G401.6 (cell line): ENCODE measurements around the gene F2RL2.

Experiments
- FAIRE-seq: peaks from 2 replicates; lab custom pipeline; 2012; peaks lifted over from hg19 to GRCh38; lab: Jason Lieb, UNC

F2RL2 gene, protein sequence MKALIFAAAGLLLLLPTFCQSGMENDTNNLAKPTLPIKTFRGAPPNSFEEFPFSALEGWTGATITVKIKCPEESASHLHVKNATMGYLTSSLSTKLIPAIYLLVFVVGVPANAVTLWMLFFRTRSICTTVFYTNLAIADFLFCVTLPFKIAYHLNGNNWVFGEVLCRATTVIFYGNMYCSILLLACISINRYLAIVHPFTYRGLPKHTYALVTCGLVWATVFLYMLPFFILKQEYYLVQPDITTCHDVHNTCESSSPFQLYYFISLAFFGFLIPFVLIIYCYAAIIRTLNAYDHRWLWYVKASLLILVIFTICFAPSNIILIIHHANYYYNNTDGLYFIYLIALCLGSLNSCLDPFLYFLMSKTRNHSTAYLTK

DNA sequence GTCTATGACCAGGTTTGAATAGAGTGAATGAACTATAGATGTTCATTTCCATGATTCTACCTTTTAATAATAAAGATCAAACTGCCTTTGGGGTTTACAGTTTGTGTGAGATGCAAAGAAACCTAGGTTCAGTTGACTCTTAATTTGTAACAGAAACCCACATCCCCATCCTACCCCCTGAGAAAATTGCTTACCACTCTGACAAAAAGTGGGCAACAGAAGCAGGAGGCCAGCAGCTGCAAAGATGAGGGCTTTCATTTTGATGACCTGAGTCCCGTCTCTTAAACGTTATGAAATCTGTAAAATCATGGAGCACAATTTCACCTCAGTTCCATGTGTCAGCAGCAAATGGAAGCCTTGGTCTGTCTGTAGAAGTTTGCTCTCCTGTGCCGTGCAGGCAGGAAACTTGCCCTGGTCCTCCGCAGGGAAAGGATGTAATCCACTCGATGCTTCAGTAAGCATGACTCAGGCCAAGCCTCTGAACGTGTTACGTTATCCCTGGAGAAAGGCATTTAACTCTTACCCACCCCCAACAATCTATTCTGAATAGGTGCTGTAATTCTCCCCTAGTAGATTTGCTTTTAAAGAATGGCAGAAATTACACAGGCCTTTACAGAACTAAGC is at the start of gene F2RL2:
TSS of gene F2RL2 (minus strand) at position 431 of the 624 bp plus-strand sequence. CDS start at position 258, 173 bp downstream.
- peak; percentile 99 for FAIRE-seq

DNA sequence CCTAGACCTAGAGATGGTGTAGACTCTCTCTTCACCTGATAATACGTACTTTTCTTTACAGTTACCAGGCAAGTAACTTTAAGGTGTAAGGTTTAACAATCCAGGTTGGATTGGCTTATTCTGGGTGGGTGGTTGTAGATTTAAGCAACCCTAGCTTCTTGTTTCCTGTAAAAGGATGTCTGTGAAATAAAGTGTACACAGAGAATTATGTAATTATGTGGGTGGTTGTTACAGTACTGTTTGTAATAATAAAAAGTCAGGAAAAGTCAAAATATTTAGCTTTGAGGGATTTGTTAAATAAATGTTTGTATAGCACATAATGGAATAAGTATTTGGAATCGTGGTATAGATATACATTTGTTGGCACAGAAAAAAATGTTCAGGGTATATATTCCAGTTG is 49.0 kb upstream of the F2RL2 start:
- peak; percentile 67 for FAIRE-seq

DNA sequence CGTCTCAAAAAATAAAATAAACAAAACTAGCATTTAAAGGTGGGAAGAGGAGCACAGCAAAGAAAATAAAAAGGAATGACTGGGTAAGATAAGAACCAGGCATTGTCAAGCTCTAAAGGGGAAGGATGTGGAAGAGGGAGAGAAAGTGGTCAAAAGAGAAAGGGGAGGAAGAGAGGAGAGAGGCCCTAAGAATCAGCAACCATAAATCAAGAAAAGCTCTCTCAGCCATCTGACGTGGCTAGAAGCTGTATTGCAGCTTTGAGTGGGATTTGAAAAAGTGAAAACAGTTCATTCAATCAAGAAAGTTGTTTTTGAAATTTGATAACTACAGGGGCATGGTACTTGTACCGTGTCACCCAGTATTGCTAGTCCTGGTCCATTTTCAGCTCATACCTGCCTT is 47.3 kb upstream of the F2RL2 start:
- FAIRE-seq: peak; percentile 56

DNA sequence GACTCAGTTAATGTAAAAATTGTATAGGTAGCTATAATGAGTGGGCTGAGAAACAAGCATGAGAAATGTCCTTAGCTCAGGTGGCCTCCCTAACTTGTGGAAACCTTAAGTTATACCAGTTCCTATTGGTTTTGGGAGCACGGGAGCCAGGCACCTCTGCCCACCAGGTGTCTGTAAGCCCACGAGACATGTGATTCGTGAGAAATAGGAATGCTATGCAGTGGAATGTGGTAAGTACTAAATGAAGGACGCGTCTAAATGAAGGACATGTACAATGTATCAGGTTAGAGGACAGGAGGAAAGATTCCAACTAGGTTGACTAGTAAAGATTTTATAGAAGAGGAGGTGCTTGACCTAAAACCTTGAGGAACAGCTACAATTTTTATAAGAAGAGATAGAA is 46.0 kb upstream of the F2RL2 start:
- FAIRE-seq: peak; percentile 99

DNA sequence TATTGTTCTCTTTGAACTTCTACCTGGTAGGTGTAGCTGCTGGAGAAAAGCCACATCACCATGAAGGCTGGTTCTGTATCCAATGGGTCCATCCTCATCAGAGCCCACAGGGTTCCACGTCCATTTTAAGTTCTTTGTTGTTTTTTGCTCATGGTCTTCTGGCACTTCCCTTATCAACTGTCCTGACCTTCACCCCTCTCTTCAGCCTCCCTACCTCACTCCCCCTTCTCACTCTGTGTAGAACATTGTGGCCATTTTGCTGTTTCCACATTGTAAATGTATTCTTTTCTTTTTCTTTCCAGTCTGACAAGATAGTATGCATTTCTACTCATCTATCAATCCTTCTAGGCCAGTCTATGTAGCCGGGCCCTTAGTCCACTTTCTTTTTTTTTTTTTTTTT is 44.3 kb upstream of the F2RL2 start:
- no peak for FAIRE-seq

DNA sequence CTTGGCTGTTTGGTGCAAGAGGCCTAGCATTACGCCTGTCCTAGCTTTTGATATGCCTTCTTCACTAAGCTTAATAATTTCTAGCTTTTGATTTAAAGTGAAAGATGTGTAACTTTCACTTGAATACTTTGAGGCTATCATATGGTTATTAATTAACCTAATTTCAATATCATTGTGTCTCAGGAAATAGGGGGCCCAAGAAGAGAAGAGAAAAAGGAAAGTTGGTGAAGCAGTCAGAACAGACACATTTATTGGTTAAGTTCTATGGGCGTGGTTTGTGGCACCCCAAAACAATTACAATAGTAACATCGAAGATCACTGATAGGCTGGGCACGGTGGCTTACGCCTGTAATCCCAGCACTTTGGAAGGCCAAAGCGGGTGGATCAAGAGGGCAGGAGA is 40.9 kb upstream of the F2RL2 start:
- no peak for FAIRE-seq

DNA sequence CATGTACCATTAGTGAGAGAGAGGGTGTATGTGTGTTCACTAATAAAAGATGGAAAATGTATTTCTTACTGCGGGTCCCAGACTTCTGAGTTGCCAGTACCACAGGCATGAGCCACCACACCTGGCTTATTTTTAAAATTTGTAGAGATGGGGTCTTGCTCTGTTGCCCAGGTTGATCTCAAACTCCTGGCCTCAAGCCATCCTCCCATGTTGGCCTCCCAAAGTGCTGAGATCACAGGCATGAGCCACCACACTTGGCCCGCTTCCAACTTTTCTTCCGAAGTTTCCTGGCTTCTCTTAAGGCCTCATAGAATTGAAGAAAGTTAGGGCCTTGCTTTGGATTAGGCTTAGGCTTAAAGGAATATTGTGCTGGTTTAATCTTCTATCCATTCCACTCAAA is 40.4 kb upstream of the F2RL2 start:
- no peak for FAIRE-seq

DNA sequence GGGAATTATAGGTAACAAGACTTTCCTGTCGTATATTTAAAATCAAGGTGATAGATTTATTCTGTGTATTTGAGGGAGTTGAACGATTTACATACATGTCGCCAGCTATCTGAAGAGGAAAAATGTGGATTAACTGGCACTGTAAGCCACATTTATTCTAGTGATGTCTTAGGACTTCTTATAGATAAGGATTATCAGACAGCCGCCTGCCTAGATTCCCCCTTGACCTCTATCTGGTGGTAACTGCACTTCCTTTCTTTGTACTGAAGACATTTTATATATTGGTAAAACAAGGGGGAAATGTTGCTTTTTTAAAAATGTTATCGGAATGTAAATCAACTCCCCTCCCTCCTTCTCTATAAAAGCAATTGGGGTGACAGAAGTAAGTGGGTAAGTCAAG is 39.3 kb upstream of the F2RL2 start:
- no peak for FAIRE-seq

DNA sequence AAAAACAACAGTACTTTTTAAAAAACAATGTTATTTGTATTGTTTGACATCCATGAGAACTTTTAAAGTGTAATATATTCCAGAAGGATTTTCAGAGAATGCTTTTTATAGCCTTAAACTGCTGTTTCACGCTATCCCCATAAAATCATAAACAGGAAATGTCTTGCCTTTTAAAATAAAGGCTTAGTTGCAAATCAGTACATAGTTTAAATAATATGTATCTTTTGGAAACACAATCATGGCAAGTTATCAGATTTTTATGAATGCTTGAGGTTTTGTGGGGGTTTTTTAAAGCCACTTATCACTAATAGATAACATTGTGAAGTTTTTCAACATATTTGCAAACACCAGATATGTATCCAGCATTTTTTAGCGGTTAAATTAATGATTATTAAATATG is 37.2 kb upstream of the F2RL2 start:
- peak; percentile 91 for FAIRE-seq

DNA sequence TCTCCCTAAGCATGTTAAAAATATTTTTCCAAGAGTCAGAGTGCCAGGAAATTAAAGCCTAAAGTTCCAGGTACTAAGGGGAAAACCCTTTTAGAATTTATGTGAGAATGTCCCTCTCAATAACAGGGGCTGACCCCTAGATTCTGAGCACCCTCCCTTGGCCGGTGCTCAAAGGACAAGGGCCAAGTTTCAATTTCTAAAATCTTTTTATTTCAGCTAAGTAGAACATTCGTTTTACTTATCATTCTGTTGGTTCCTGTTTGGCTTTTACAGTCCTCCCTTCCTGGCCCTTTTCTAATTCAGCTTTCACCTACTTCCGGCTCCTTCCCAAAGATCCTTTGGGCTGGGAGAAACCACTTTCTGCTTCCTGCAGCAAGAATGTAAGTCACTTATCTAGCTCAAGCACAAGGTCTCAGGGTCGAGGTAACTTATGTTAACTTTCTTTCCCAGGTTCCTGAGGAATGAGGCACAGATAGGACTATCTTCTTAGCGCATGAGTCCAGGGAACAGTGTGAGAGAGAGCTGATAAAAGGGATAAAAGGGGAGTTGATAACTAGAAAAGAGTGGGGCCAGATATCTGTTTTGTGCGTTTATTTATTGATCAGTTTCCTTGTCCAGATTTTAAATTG is 34.6 kb upstream of the F2RL2 start:
- FAIRE-seq: peak; percentile 88

DNA sequence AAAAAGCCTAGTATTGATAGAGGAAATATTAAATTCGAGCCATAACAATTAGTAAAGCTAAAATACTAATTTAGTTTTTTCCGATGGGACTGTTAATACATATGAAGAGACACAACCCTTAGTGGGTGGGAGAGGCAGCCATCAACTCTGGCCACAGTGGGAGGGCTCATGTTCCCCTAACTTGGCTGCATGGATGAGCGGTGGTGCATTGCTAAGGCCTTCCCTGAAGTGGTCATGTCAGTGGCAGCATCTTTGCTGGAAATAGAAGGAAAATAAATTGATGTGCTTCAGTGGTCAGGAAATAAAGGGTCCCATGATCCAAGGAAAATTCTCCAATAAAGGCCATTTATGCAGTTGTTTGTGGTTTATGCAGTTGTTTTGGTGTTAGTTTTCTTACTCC is 33.9 kb upstream of the F2RL2 start:
- no peak for FAIRE-seq

DNA sequence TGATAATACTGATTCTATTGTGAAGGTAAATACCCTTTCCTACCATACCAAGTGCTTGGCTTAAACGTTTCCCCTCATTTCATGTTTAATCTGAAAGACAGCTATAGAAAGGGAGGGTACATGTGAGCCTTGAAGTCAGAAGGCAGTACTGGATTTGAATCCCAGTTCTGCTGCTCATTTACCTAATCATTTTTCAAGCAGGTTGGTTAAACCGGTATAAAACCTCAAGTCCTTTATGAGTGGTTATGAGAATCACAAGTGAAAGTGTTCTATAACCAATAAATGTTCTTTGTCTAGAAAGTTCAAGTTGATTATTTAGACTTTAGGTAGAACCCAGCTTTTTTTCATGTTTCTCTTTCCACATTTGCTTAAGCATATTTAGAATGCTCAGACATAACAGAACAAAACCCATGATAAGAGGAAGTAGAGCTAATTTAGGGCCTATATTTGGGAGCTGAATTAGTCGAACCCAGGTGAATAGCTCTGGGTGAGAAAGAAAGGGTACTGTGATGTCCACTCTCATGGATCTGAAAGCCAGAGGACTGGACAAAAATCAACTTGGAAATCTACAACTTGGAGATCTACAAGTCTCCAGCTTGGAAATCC is 29.7 kb upstream of the F2RL2 start:
- no peak for FAIRE-seq

DNA sequence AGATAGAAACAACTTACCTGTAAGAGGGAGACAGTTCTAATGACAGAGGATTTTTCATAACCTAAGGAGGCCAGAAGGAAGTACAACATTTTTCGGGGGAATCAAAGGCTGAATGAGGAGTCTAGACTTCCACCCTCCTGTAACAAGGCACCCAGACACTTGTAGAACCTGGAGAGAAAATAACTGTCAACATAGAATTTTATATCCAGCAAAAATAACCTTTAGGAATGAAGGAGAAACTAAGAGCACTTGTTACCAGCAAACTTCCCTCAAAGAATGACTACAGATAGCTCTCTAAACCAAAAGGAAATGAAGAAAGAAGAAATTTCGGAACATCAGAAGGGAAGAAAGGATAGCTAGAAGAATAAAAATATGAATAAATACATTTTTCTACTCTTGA is 25.9 kb upstream of the F2RL2 start:
- FAIRE-seq: no peak

DNA sequence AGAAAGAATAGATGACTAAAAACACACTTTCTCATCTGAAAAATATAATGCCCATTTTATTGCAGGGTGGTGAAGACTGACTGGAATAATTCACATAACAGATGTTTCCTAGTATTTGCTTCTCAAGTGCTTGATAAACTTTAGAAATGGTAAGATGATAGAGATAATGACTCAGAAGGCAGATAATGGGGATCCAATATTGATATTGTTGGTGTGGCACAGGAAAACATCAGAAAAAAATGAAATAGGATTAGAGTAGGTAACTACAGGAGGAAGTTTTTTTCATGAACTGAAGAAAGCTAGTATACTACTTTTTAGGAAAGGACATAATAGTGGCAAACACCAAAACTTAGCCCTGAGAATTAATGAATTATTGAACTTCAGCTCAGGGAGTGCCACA is 20.2 kb upstream of the F2RL2 start:
- FAIRE-seq: no peak

DNA sequence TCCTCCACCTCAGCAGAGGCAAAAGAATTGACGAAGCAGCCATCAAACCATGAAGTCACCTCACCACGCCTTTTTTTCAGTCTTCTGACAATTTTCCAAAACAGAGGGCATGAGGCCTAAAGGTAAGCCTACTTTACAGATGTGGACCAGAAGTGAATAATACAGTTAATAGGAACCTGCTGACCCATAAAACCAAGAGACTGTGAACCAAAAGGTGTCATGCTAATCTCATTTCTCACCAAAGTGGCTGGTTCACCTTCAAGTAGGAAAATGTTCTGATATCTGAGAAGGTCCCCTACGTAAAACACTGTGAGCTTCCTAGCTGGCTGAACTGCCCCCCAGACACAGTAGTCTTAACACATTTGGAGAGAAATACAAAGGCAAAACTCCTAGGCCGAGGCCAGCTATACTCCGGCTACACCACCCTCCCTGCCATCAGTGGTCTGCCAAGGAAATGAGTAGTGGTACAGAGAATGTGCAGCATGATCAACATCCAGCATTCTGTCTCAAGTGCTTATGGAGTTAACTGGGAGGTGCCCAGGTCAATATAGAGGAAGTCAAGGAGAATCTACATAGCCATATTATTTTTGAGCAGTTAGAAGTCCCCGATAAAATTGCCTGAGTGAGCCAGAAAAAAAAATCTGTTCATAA is 19.3 kb upstream of the F2RL2 start:
- FAIRE-seq: peak; percentile 99

DNA sequence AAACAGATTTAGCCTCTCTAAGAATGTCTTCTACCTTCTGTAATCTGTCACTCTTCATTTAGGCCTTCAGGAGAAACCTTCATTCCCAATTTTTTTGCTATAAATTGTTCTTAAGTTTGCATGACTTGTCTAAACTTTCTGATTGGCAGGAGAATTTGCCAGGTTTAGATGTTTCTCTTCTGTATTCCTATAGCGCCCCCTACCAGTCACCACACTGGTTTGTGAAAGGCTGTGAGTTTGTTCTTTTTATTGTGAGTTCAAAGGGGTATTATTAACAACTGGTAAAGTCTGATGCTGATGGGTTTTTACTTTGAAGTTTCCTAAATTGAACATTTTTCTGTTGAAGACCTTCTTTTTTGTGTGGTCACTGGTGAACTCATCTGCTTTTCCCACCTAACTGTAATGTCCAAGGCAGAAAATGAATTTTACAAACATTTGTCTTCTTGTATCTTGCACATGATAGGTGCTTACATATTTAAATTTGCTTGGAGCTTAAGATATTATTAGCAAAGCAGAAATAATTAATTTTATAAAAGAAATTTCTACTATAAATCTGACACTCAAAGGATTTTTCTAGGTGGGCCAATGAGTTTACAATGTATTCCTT is 18.4 kb upstream of the F2RL2 start:
- peak; percentile 99 for FAIRE-seq

DNA sequence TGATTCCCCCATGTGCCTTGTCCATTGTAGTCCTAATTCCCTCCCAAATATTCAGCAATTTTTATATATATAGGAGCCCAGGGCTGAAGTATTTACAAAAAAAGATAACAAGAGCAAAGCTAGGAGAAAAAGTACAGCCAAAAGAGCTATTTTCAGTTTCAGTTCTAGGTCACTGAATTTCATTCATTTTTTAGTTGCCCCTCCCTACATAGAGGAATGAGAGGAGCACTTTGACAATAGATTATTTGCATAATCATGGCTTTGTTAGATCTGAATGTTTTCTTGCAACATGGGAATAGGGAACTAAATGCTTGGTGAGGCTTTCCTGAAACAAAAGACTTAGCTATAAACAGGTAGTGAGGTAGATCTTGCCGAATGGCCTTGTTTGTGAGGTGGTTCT is 15.3 kb upstream of the F2RL2 start:
- no peak for FAIRE-seq

DNA sequence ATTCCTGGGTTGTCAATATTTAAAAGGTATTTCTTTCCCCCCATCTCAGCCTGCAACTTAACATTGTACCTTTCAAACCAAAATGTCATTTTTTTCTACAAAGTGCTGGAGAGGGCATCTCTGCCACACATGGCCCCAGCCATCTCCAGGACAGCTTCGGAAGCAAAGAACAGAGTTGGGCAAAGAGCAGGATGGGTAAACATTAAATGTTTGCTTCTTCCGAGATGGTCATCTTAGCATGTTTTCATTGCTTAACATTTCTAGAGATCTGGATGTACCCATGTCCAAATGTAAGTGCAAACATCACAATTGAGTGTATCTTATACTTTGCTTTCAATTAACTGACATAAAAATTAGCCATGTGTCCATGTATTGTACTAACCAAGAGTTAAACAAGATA is 14.3 kb upstream of the F2RL2 start:
- FAIRE-seq: no peak

DNA sequence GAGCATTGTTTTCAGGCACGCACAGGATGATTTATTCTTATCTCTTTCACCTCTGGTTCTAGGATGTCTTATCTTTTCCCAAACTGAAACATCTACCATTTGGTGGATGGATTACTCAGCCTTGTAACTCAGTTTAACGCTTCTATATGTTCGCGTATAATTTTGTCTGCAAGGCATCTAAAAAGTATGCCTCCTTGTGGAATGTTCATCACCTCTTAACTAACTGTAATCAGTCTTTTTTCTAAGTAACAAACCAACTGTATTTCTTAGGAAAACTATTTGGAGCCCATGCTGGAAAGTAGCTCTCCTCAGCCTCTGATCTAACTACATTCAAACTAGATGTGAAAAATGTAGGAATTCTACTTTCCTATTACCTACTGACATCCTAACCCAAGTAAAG is 11.5 kb upstream of the F2RL2 start:
- peak; percentile 81 for FAIRE-seq

DNA sequence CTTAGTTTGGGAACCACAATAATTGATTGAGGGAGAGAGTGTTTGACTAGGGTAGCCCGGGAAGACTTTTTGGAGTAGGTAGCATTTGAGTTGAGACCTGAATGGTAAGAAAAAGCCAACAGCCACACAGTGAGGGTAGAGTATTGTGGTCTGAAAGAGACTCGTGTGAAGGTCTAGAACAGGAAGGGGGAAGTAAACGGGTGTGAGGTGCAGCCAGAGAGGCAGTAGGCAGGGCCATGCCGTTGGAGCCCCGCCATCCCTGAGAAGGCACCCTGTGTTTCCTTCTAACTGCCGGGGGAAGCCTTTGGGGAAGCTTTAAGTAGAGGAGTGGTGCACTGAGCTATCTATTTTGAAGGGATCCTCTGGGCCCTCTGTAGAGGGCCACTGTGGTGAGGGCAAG is 3.5 kb upstream of the F2RL2 start:
- FAIRE-seq: no peak

DNA sequence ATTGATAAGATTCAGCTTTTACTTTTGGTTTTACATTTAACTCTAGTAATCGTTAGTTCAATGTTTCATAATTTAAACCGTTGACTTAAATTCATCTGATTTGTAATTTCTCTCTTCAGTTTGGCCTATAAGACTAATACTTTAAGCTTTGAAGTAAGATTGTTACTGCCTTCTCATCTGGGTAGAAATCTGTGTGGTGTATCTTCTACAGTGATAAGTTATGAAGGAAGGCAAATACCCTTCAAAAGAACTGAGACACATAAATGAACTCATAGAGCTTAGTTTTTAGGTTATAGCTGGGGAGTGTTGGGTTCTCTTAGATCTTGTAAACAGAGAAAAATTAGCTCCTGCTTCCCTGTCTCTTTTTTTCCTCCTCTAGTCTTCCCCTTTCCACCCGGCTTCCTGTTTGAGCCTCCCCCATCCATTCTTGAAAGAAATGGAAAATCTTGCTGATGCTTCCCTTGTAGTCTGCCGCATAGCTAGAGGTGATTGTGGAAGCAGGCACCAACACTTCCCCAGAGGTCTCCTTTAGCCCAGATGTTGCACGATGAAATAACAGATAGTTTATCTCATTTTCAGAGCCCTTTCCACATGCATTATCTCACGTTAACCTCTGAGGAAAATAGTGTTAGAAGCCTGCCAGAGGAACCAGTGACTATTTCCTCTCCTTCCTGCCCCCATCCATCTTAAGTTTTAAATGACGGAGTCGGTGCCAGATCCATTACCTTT is 2.0 kb upstream of the F2RL2 start:
- peak; percentile 86 for FAIRE-seq

DNA sequence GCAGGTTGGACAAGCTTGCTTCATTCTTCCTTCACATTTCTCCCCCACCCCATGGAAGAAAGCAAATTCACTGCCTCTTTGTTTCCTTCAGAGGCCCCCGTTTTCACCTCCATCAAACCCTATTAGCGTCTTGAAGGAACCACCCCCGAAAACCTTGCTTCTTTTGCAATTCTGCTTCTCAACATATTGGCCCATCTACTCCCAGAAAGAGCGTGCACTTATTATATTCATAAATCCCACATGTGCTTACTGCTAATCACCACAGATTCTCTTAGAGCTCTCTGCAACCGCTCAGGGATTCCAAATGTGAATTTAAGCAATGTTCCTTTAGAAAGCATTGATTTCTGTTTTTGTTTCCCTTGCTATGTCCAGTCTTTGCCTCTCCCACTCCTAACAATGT is 1.1 kb downstream of the F2RL2 start:
- FAIRE-seq: no peak
